ENCODE measurements around the gene LRP10. TPM values are rescaled to one million over a fixed set of nuclear protein-coding genes. Genes with fewer than 3 reads are reported as not detected.

Gene LRP10
- polyA plus RNA-seq, 2 of the 4 experiments (the other 2 are of a cell fraction) = 57.2 to 74.3 TPM

DNA sequence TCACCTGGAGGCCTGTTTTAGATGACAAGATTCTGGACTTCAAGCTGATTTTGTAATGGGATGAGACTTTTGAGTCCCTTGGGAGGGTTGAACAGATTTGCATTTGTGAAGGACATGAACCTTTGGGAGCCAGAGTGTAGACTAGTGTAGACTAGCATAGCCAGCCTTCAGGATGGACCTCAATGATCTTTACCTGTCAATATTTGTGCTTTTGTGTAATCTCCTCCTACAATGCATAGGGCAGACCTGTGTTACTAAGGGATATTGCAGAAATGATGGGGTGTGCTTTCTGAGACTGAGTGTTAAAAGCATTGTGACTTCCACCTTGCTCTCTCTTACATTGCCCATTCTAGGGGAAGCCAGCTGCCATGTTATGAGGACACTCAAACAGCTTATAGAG lies 9.9 kb upstream of the LRP10 start:
- H3K9me3 ChIP-seq = peaks cover 16% of the 10 kb centered on the region
- ATAC-seq (no peak), DNase-seq (ENCODE audit: low read depth in 1 of 2, low spot score in 1 of 2) (no peak), FAIRE-seq (no peak)
- no peak overlapping the region for H3K4me3 ChIP-seq
- no peaks in the 10 kb centered on the region for H3K4me1 ChIP-seq
- ChIA-PET CTCF (interaction anchor here (0.6 to 15.1 kb wide), 11 partner anchors 11 to 306 kb away, joined by 3 to 146 read pairs (median 5); partner anchors contain the start of gene LRP10), POLR2A (interaction anchor here (0.6 kb wide), 1 partner anchor 81 kb away, joined by 5 read pairs; no protein-coding TSS in a partner anchor)
- H3K4me2 ChIP-seq = no peak overlapping the region
- no peak for TF ChIP-seq HOXA7 (CRISPR knock-in tag; IDR thresholded peaks at IDR 0.05)
- TF ChIP-seq, protein P1, sequence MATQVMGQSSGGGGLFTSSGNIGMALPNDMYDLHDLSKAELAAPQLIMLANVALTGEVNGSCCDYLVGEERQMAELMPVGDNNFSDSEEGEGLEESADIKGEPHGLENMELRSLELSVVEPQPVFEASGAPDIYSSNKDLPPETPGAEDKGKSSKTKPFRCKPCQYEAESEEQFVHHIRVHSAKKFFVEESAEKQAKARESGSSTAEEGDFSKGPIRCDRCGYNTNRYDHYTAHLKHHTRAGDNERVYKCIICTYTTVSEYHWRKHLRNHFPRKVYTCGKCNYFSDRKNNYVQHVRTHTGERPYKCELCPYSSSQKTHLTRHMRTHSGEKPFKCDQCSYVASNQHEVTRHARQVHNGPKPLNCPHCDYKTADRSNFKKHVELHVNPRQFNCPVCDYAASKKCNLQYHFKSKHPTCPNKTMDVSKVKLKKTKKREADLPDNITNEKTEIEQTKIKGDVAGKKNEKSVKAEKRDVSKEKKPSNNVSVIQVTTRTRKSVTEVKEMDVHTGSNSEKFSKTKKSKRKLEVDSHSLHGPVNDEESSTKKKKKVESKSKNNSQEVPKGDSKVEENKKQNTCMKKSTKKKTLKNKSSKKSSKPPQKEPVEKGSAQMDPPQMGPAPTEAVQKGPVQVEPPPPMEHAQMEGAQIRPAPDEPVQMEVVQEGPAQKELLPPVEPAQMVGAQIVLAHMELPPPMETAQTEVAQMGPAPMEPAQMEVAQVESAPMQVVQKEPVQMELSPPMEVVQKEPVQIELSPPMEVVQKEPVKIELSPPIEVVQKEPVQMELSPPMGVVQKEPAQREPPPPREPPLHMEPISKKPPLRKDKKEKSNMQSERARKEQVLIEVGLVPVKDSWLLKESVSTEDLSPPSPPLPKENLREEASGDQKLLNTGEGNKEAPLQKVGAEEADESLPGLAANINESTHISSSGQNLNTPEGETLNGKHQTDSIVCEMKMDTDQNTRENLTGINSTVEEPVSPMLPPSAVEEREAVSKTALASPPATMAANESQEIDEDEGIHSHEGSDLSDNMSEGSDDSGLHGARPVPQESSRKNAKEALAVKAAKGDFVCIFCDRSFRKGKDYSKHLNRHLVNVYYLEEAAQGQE (IDR thresholded peaks at IDR 0.05) = no peak
- TF ChIP-seq CEBPB (IDR thresholded peaks at IDR 0.05) = no peak
- TF ChIP-seq NR3C1 (IDR thresholded peaks at IDR 0.05) = no peak
- no peak for TF ChIP-seq ZSCAN20 (CRISPR knock-in tag; IDR thresholded peaks at IDR 0.05)
- no peak for TF ChIP-seq EHF (CRISPR knock-in tag; IDR thresholded peaks at IDR 0.05)
- TF ChIP-seq NPAS2 (CRISPR knock-in tag; IDR thresholded peaks at IDR 0.05; ENCODE audit: borderline replicate concordance) = no peak
- no peak for TF ChIP-seq EP300 (IDR thresholded peaks at IDR 0.05)
- no peak for TF ChIP-seq FOSB (CRISPR knock-in tag; IDR thresholded peaks at IDR 0.05)
- TF ChIP-seq FOSL2 (IDR thresholded peaks at IDR 0.05) = no peak
- TF ChIP-seq FOSL2 (CRISPR knock-in tag; IDR thresholded peaks at IDR 0.05) = no peak
- TF ChIP-seq RFX5 (IDR thresholded peaks at IDR 0.05) = no peak
- no peak for TF ChIP-seq HOXB13 (CRISPR knock-in tag; IDR thresholded peaks at IDR 0.05; ENCODE audit: low read depth)
- TF ChIP-seq KDM5A (IDR thresholded peaks at IDR 0.05) = no peak
- no peak for TF ChIP-seq EHMT2 (IDR thresholded peaks at IDR 0.05; ENCODE audit: low read depth)
- no peak overlapping the region for H3K27ac ChIP-seq

DNA sequence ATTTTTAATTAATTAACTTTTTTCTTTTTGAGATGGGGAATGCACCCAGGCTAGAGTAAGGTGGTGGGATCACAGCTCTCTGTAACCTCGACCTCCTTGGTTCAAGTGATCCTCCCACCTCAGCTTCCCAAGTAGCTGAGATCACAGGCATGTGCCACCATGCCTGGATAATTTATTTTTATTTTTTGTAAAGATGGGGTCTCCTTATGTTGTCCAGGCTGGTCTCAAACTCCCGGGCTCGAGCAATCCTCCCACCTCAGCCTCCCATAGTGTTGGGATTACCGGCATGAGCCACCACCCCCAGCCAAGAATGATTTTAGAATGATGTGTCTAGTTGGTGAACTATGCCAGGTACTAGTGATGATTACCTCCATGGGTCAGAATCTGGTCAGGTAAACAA lies 6.6 kb upstream of the LRP10 start:
- peaks cover 16% of the 10 kb centered on the region for H3K9me3 ChIP-seq
- no peak for DNase-seq (ENCODE audit: low read depth in 1 of 2, low spot score in 1 of 2)
- ATAC-seq = no peak
- no peak overlapping the region for H3K4me2 ChIP-seq
- 64% methylated on average over 4 of the region's 4 CpGs for WGBS (ENCODE audit: missing lambda C conversion rate)
- no peak for TF ChIP-seq RNF2 (IDR thresholded peaks at IDR 0.05; ENCODE audit: borderline replicate concordance, low read depth)
- no peak for TF ChIP-seq ESRRA (IDR thresholded peaks at IDR 0.05; ENCODE audit: borderline replicate concordance, low read length)
- no peak for TF ChIP-seq TP53 (CRISPR knock-in tag; IDR thresholded peaks at IDR 0.05)
- TF ChIP-seq, protein P2, sequence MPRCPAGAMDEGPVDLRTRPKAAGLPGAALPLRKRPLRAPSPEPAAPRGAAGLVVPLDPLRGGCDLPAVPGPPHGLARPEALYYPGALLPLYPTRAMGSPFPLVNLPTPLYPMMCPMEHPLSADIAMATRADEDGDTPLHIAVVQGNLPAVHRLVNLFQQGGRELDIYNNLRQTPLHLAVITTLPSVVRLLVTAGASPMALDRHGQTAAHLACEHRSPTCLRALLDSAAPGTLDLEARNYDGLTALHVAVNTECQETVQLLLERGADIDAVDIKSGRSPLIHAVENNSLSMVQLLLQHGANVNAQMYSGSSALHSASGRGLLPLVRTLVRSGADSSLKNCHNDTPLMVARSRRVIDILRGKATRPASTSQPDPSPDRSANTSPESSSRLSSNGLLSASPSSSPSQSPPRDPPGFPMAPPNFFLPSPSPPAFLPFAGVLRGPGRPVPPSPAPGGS (IDR thresholded peaks at IDR 0.05) = no peak
- TF ChIP-seq RAD21 (conservative IDR thresholded peaks at IDR 0.05 in 1 of 2, IDR thresholded peaks at IDR 0.05 in 1 of 2) = no peak
- TF ChIP-seq ZNF302 (CRISPR knock-in tag; IDR thresholded peaks at IDR 0.05) = no peak
- no peak for TF ChIP-seq CBX8 (IDR thresholded peaks at IDR 0.05)
- TF ChIP-seq, protein P3, sequence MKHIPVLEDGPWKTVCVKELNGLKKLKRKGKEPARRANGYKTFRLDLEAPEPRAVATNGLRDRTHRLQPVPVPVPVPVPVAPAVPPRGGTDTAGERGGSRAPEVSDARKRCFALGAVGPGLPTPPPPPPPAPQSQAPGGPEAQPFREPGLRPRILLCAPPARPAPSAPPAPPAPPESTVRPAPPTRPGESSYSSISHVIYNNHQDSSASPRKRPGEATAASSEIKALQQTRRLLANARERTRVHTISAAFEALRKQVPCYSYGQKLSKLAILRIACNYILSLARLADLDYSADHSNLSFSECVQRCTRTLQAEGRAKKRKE (CRISPR knock-in tag; IDR thresholded peaks at IDR 0.05; ENCODE audit: low read depth) = no peak
- TF ChIP-seq ZSCAN20 (CRISPR knock-in tag; IDR thresholded peaks at IDR 0.05) = no peak
- peaks cover 4% of the 10 kb centered on the region for H3K4me1 ChIP-seq
- no peak overlapping the region for H3K4me3 ChIP-seq
- ChIA-PET POLR2A (interaction anchor here (1.4 kb wide), 1 partner anchor 10 kb away, joined by 3 read pairs; no protein-coding TSS in a partner anchor), CTCF (interaction anchor here (1.3 to 15.1 kb wide), 7 partner anchors 14 to 309 kb away, joined by 3 to 146 read pairs (median 7); no protein-coding TSS in a partner anchor)
- no peak overlapping the region for H3K27ac ChIP-seq
- FAIRE-seq = no peak

Measured in A549 (cell line).